Liver (tissue), 3 donors: Measurements from ENCODE around the gene SASH1.

Experiments
- FOXA1 ChIP-seq: IDR thresholded peaks from 2 replicates; pipeline ENCODE4 v1.6.1; 2016; ENCODE audit warnings: antibody characterized with exemption
- GABPA ChIP-seq, 2 donors: IDR thresholded peaks in 1 of 2; conservative IDR thresholded peaks in 1 of 2; 2 replicates each; pipeline ENCODE4 v1.6.1; 2016; ENCODE audit warnings: antibody characterized with exemption in 2 of 2, mild to moderate bottlenecking in 1 of 2, moderate library complexity in 1 of 2
- HNF4A ChIP-seq, 2 donors: conservative IDR thresholded peaks; 2 replicates each; pipeline ENCODE4 v1.6.1; 2016; ENCODE audit warnings: antibody characterized with exemption in 2 of 2, mild to moderate bottlenecking in 2 of 2
- JUND ChIP-seq, 2 donors: IDR thresholded peaks; 2 replicates each; pipeline ENCODE4 v1.6.1; 2016; ENCODE audit warnings: antibody characterized with exemption in 2 of 2
- RAD21 ChIP-seq, 2 donors: IDR thresholded peaks; 2 replicates each; pipeline ENCODE4 v1.6.1; 2016; ENCODE audit warnings: antibody characterized with exemption in 2 of 2, mild to moderate bottlenecking in 2 of 2
- RXRA ChIP-seq, 2 donors: IDR thresholded peaks; 2 replicates each; pipeline ENCODE4 v1.6.1; 2017 to 2018; ENCODE audit warnings: antibody characterized with exemption in 2 of 2, mild to moderate bottlenecking in 1 of 2
- SP1 ChIP-seq: IDR thresholded peaks from 2 replicates; pipeline ENCODE4 v1.6.1; 2018; ENCODE audit warnings: antibody characterized with exemption, mild to moderate bottlenecking
- TAF1 ChIP-seq: conservative IDR thresholded peaks from 2 replicates; pipeline ENCODE4 v1.6.1; 2016; ENCODE audit warnings: antibody characterized with exemption, mild to moderate bottlenecking
- YY1 ChIP-seq: IDR thresholded peaks from 2 replicates; pipeline ENCODE4 v1.6.1; 2016; ENCODE audit warnings: antibody characterized with exemption, mild to moderate bottlenecking
- TF ChIP-seq, protein P1 (sequence below): IDR thresholded peaks from 2 replicates; pipeline ENCODE4 v1.6.1; 2016; ENCODE audit warnings: antibody characterized with exemption, mild to moderate bottlenecking
- TF ChIP-seq, protein P2 (sequence below): fragments of 150-350 bp; IDR thresholded peaks from 2 replicates; pipeline ENCODE4 v1.5.1; 2017; ENCODE audit warnings: improper control_type of control experiment, low read depth, low read length; ENCODE audit not compliant: missing input control
- TF ChIP-seq, protein P3 (sequence below): IDR thresholded peaks from 2 replicates; pipeline ENCODE4 v1.6.1; 2016; ENCODE audit warnings: antibody characterized with exemption
- TF ChIP-seq, protein P4 (sequence below): IDR thresholded peaks from 2 replicates; pipeline ENCODE4 v1.6.1; 2016; ENCODE audit warnings: antibody characterized with exemption
- donor health status: healthy.
- donor health status: healthy.

DNA sequence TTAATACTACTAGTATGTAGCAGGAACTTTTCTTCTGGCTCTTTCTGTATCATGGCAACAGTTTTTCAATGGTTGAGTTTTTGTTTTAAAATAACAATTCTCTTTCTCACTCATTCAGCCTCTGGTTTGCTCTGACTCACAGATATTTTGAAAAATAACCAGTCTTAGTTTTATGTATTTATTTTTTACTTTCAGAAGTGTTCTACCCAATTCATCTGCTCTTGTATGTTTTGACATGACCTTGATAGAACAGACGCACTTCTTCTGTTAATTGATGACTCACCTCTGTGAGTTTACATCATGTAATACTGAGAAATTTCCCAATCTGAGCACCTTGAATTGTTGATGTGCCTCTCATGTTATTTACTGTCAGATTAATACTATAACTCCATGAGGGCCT, 178.9 kb downstream of the SASH1 start:
- TF ChIP-seq, protein P1, sequence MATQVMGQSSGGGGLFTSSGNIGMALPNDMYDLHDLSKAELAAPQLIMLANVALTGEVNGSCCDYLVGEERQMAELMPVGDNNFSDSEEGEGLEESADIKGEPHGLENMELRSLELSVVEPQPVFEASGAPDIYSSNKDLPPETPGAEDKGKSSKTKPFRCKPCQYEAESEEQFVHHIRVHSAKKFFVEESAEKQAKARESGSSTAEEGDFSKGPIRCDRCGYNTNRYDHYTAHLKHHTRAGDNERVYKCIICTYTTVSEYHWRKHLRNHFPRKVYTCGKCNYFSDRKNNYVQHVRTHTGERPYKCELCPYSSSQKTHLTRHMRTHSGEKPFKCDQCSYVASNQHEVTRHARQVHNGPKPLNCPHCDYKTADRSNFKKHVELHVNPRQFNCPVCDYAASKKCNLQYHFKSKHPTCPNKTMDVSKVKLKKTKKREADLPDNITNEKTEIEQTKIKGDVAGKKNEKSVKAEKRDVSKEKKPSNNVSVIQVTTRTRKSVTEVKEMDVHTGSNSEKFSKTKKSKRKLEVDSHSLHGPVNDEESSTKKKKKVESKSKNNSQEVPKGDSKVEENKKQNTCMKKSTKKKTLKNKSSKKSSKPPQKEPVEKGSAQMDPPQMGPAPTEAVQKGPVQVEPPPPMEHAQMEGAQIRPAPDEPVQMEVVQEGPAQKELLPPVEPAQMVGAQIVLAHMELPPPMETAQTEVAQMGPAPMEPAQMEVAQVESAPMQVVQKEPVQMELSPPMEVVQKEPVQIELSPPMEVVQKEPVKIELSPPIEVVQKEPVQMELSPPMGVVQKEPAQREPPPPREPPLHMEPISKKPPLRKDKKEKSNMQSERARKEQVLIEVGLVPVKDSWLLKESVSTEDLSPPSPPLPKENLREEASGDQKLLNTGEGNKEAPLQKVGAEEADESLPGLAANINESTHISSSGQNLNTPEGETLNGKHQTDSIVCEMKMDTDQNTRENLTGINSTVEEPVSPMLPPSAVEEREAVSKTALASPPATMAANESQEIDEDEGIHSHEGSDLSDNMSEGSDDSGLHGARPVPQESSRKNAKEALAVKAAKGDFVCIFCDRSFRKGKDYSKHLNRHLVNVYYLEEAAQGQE, result no peak
- TF ChIP-seq, protein P2, sequence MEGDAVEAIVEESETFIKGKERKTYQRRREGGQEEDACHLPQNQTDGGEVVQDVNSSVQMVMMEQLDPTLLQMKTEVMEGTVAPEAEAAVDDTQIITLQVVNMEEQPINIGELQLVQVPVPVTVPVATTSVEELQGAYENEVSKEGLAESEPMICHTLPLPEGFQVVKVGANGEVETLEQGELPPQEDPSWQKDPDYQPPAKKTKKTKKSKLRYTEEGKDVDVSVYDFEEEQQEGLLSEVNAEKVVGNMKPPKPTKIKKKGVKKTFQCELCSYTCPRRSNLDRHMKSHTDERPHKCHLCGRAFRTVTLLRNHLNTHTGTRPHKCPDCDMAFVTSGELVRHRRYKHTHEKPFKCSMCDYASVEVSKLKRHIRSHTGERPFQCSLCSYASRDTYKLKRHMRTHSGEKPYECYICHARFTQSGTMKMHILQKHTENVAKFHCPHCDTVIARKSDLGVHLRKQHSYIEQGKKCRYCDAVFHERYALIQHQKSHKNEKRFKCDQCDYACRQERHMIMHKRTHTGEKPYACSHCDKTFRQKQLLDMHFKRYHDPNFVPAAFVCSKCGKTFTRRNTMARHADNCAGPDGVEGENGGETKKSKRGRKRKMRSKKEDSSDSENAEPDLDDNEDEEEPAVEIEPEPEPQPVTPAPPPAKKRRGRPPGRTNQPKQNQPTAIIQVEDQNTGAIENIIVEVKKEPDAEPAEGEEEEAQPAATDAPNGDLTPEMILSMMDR, result no peak
- TF ChIP-seq, protein P3, sequence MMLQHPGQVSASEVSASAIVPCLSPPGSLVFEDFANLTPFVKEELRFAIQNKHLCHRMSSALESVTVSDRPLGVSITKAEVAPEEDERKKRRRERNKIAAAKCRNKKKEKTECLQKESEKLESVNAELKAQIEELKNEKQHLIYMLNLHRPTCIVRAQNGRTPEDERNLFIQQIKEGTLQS, result no peak
- no peak for TF ChIP-seq SP1
- TF ChIP-seq, protein P4, sequence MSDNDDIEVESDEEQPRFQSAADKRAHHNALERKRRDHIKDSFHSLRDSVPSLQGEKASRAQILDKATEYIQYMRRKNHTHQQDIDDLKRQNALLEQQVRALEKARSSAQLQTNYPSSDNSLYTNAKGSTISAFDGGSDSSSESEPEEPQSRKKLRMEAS, result no peak
- TF ChIP-seq JUND (IDR thresholded peaks at IDR 0.05), result peak in 1 of 2 donors; percentile 18
- no peak for TF ChIP-seq GABPA (IDR thresholded peaks at IDR 0.05 in 1 of 2, conservative IDR thresholded peaks at IDR 0.05 in 1 of 2)
- no peak for TF ChIP-seq RXRA (IDR thresholded peaks at IDR 0.05)
- TF ChIP-seq TAF1, result no peak
- TF ChIP-seq FOXA1, result no peak
- TF ChIP-seq RAD21 (IDR thresholded peaks at IDR 0.05), result no peak
- TF ChIP-seq HNF4A (conservative IDR thresholded peaks at IDR 0.05), result no peak
- TF ChIP-seq YY1, result no peak
